Keratinocyte (primary cell): ENCODE data around the gene SLC27A3. TPM values are rescaled to one million over a fixed set of nuclear protein-coding genes. Genes with fewer than 3 reads are reported as not detected.

Experiments used
- DNase-seq: peaks from one replicate; pipeline ENCODE4 v3.0.0-alpha.2; 2011; ENCODE audit warnings: low read depth, missing footprints, low spot score
- FAIRE-seq: peaks from 2 replicates; lab custom pipeline; 2011; peaks lifted over from hg19 to GRCh38; lab: Jason Lieb, UNC
- H2AFZ ChIP-seq: 2 replicates; pipeline ENCODE4 v1.6.0; 2012; ENCODE audit warnings: low read length, control low read depth, inconsistent platforms; ENCODE audit not compliant: control insufficient read depth
- H3K27ac ChIP-seq: 2 replicates; pipeline ENCODE4 v1.5.1; 2011; ENCODE audit warnings: low read length; ENCODE audit not compliant: control insufficient read depth, insufficient read depth
- H3K27me3 ChIP-seq: 3 replicates; pipeline ENCODE4 v1.6.0; 2011; ENCODE audit warnings: low read length; ENCODE audit not compliant: control insufficient read depth, insufficient read depth; ENCODE audit errors: extremely low read depth
- H3K36me3 ChIP-seq, 2 experiments: 2 replicates in 1 of 2; 3 replicates in 1 of 2; pipeline ENCODE4 v1.5.1; 2011; ENCODE audit warnings: low read length in 2 of 2, mild to moderate bottlenecking in 1 of 2; ENCODE audit not compliant: control insufficient read depth in 2 of 2, insufficient read depth in 2 of 2; ENCODE audit errors: extremely low read depth in 1 of 2
- H3K4me1 ChIP-seq: 3 replicates; pipeline ENCODE4 v1.5.1; 2011; ENCODE audit warnings: low read length; ENCODE audit not compliant: control insufficient read depth, insufficient read depth; ENCODE audit errors: extremely low read depth
- H3K4me2 ChIP-seq: 3 replicates; pipeline ENCODE4 v1.6.0; 2011; ENCODE audit warnings: low read depth, low read length; ENCODE audit not compliant: control insufficient read depth, insufficient read depth; ENCODE audit errors: extremely low read depth
- H3K4me3 ChIP-seq, 3 experiments: fragments of 200-600 bp in 1 of 3; sonication (generic) in 1 of 3; 2 replicates in 2 of 3; 3 replicates in 1 of 3; pipeline ENCODE4 v1.5.1; 2011 to 2016; ENCODE audit warnings: low read length in 3 of 3, mild to moderate bottlenecking in 3 of 3, control low read depth in 2 of 3, inconsistent platforms in 1 of 3, low read depth in 1 of 3, mixed read lengths in 1 of 3, mixed run types in 1 of 3, moderate library complexity in 1 of 3; ENCODE audit not compliant: control insufficient read depth in 2 of 3, insufficient read depth in 2 of 3; ENCODE audit errors: extremely low read depth in 1 of 3
- H3K79me2 ChIP-seq: 2 replicates; pipeline ENCODE4 v1.6.0; 2012; ENCODE audit warnings: low read length; ENCODE audit not compliant: control insufficient read depth, insufficient read depth
- H3K9ac ChIP-seq: 3 replicates; pipeline ENCODE4 v1.6.0; 2011; ENCODE audit warnings: low read length; ENCODE audit not compliant: control insufficient read depth, insufficient read depth; ENCODE audit errors: extremely low read depth
- H3K9me1 ChIP-seq: 3 replicates; pipeline ENCODE4 v1.6.0; 2011; ENCODE audit warnings: low read length; ENCODE audit not compliant: control insufficient read depth, insufficient read depth; ENCODE audit errors: extremely low read depth
- H3K9me3 ChIP-seq: 2 replicates; pipeline ENCODE4 v1.5.1; 2012; ENCODE audit warnings: low read depth, low read length; ENCODE audit not compliant: control insufficient read depth
- H4K20me1 ChIP-seq: 3 replicates; pipeline ENCODE4 v1.6.0; 2011; ENCODE audit warnings: low read length; ENCODE audit not compliant: control insufficient read depth, insufficient read depth; ENCODE audit errors: extremely low read depth
- EZH2 ChIP-seq: IDR thresholded peaks from one replicate; pipeline ENCODE4 v1.6.1; 2012; ENCODE audit warnings: inconsistent platforms, mild to moderate bottlenecking, low read length, moderate library complexity
- dilution Hi-C: fragments of 300-500 bp; cut with MboI; formaldehyde crosslinking; loops from one replicate; pipeline ENCODE4 v1.7.0; 2020; ENCODE audit warnings: low sequenced_read_pairs; ENCODE audit not compliant: extremely low pct_ligation_motif_present
- polyA plus RNA-seq, 5 experiments: library from polyadenylated mRNA; depleted of rRNA in 3 of 5; stranded (reverse) in 3 of 5; stranded (forward) in 1 of 5; unstranded in 1 of 5; fragments of >200 nt; gene quantifications; 1 replicate in 1 of 5; 2 replicates in 3 of 5; 3 replicates in 1 of 5; pipeline versions ENCODE4 v1.2.1 to v1.2.3, GENCODE V29; 2011 to 2012; ENCODE audit warnings: missing spikeins in 2 of 5, low read depth in 1 of 5, low replicate concordance in 1 of 5
- TF ChIP-seq, protein P1 (sequence below), 3 experiments: IDR thresholded peaks in 1 of 3; conservative IDR thresholded peaks in 1 of 3; optimal IDR thresholded peaks in 1 of 3; 2 replicates in 2 of 3; 3 replicates in 1 of 3; pipeline versions ENCODE3 to v1.5.1; 2011; ENCODE audit warnings: low read length in 3 of 3, mild to moderate bottlenecking in 3 of 3, moderate library complexity in 2 of 3, control low read depth in 1 of 3, inconsistent platforms in 1 of 3; ENCODE audit not compliant: insufficient read depth in 2 of 3; ENCODE audit errors: extremely low read depth in 1 of 3

The SLC27A3 gene
- polyA plus RNA-seq, 1 donor (not counting 4 experiments of a cell fraction or from before 2014, with no cell fraction given), result 7.4 TPM

GRCh38 chr1:153767519-153767918 lies 7.7 kb upstream of the SLC27A3 start:
- no peaks in the 10 kb centered on the region for H3K9me3 ChIP-seq
- H3K79me2 ChIP-seq, result no peaks in the 10 kb centered on the region
- TF ChIP-seq, protein P1, sequence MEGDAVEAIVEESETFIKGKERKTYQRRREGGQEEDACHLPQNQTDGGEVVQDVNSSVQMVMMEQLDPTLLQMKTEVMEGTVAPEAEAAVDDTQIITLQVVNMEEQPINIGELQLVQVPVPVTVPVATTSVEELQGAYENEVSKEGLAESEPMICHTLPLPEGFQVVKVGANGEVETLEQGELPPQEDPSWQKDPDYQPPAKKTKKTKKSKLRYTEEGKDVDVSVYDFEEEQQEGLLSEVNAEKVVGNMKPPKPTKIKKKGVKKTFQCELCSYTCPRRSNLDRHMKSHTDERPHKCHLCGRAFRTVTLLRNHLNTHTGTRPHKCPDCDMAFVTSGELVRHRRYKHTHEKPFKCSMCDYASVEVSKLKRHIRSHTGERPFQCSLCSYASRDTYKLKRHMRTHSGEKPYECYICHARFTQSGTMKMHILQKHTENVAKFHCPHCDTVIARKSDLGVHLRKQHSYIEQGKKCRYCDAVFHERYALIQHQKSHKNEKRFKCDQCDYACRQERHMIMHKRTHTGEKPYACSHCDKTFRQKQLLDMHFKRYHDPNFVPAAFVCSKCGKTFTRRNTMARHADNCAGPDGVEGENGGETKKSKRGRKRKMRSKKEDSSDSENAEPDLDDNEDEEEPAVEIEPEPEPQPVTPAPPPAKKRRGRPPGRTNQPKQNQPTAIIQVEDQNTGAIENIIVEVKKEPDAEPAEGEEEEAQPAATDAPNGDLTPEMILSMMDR (optimal IDR thresholded peaks at IDR 0.05 in 1 of 3, IDR thresholded peaks at IDR 0.05 in 1 of 3, conservative IDR thresholded peaks at IDR 0.05 in 1 of 3; ENCODE audit: extremely low read depth in 1 of 3, insufficient read depth in 2 of 3, low read length in 3 of 3), result no peak
- TF ChIP-seq EZH2, result no peak
- dilution Hi-C loops, result no loop called here
- no peak overlapping the region for H3K4me3 ChIP-seq
- no peak overlapping the region for H2AFZ ChIP-seq
- no peaks in the 10 kb centered on the region for H3K27me3 ChIP-seq
- no peak overlapping the region for H3K9ac ChIP-seq
- H3K4me2 ChIP-seq, result no peak overlapping the region
- H3K4me1 ChIP-seq, result no peaks in the 10 kb centered on the region
- FAIRE-seq (no peak), DNase-seq (no peak)
- no peaks in the 10 kb centered on the region for H3K9me1 ChIP-seq
- H3K36me3 ChIP-seq, result peaks cover 47 to 48% of the 10 kb centered on the region in 2 experiments
- no peak overlapping the region for H3K27ac ChIP-seq
- H4K20me1 ChIP-seq, result no peaks in the 10 kb centered on the region

- no peak overlapping the region for H2AFZ ChIP-seq
- no peak overlapping the region for H3K4me3 ChIP-seq
- FAIRE-seq (no peak), DNase-seq (no peak)
- no peaks in the 10 kb centered on the region for H3K9me3 ChIP-seq
- dilution Hi-C loops, result no loop called here
- H3K4me2 ChIP-seq, result no peak overlapping the region
- H3K27me3 ChIP-seq, result no peaks in the 10 kb centered on the region
- no peaks in the 10 kb centered on the region for H4K20me1 ChIP-seq
- no peak overlapping the region for H3K9ac ChIP-seq
- H3K36me3 ChIP-seq, result peaks cover 40 to 48% of the 10 kb centered on the region in 2 experiments
- H3K4me1 ChIP-seq, result no peaks in the 10 kb centered on the region
- no peaks in the 10 kb centered on the region for H3K9me1 ChIP-seq
- no peak overlapping the region for H3K27ac ChIP-seq
- no peaks in the 10 kb centered on the region for H3K79me2 ChIP-seq
- TF ChIP-seq, protein P1 (optimal IDR thresholded peaks at IDR 0.05 in 1 of 3, IDR thresholded peaks at IDR 0.05 in 1 of 3, conservative IDR thresholded peaks at IDR 0.05 in 1 of 3; ENCODE audit: extremely low read depth in 1 of 3, insufficient read depth in 2 of 3, low read length in 3 of 3), result no peak
- TF ChIP-seq EZH2, result no peak
These were observed 6.7 kb upstream of the SLC27A3 start for GRCh38 chr1:153768316-153769181.
